Gastroesophageal sphincter (tissue), 3 donors: Measurements from ENCODE around the gene CTR9.

ENCODE experiments used
- EP300 ChIP-seq: sonication (generic); formaldehyde crosslinking; IDR thresholded peaks from one replicate; pipeline ENCODE4 v1.6.1; 2017; ENCODE audit warnings: antibody characterized with exemption, mild to moderate bottlenecking
- POLR2A ChIP-seq, 2 donors: fragments of 450-650 bp; IDR thresholded peaks; one replicate each; pipeline ENCODE4 v1.6.1; 2017; ENCODE audit warnings: antibody characterized with exemption in 2 of 2, mild to moderate bottlenecking in 2 of 2, moderate library complexity in 1 of 2
- POLR2AphosphoS5 ChIP-seq: sonication (generic); formaldehyde crosslinking; IDR thresholded peaks from one replicate; pipeline ENCODE4 v1.6.1; 2017; ENCODE audit warnings: antibody characterized with exemption
- TF ChIP-seq, protein P1 (sequence below), 4 experiments: fragments of 200-600 bp in 2 of 4; fragments of 450-650 bp in 2 of 4; sonication (generic) in 1 of 4; IDR thresholded peaks; one replicate each; pipeline ENCODE4 v1.5.1; 2017 to 2019; ENCODE audit warnings: antibody characterized with exemption in 4 of 4, mild to moderate bottlenecking in 2 of 4, moderate library complexity in 2 of 4

DNA sequence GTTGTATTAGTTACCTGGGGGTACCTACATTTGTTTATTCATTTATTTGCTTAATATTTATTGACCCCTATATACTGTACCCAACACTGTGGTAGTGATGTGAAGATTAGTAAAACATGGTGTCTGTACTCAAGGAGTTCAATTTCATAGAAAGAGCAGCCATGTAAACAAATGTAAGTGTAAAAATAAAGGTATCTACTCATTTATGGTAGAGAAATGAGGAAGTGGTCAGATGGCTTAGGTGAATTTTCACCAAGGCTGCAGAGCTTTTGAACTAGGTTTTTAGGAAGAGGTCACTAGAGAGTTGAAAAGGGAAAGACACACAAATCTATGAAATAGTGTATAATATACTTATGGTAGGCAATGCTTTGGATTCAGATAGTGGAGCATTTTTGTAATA, 11.1 kb downstream of the CTR9 start:
- TF ChIP-seq, protein P1, sequence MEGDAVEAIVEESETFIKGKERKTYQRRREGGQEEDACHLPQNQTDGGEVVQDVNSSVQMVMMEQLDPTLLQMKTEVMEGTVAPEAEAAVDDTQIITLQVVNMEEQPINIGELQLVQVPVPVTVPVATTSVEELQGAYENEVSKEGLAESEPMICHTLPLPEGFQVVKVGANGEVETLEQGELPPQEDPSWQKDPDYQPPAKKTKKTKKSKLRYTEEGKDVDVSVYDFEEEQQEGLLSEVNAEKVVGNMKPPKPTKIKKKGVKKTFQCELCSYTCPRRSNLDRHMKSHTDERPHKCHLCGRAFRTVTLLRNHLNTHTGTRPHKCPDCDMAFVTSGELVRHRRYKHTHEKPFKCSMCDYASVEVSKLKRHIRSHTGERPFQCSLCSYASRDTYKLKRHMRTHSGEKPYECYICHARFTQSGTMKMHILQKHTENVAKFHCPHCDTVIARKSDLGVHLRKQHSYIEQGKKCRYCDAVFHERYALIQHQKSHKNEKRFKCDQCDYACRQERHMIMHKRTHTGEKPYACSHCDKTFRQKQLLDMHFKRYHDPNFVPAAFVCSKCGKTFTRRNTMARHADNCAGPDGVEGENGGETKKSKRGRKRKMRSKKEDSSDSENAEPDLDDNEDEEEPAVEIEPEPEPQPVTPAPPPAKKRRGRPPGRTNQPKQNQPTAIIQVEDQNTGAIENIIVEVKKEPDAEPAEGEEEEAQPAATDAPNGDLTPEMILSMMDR (IDR thresholded peaks at IDR 0.05) = no peak
- TF ChIP-seq POLR2A (IDR thresholded peaks at IDR 0.05) = no peak
- TF ChIP-seq POLR2AphosphoS5 = no peak
- TF ChIP-seq EP300 = no peak
